GM21529 (cell line): ENCODE measurements around the gene SRXN1.
A peak's percentile ranks its signal among the peaks of the same experiment; 100 is the strongest.
"Not testable (repeated sequence)": the region's sequence is repeated elsewhere in the genome, so short reads cannot be mapped to it uniquely, and the experiment has no call there.

Source experiments
- ATAC-seq: cut with Tn5 transposase; IDR thresholded peaks from one replicate; pipeline ENCODE4 v1.9.1; 2021; ENCODE audit not compliant: unreplicated experiment

SRXN1 gene

GRCh38 chr20:653110-653589, at the start of gene SRXN1:
Gene SRXN1, minus strand, starts transcription at chr20:653200. Its CDS starts 15 bp downstream, at chr20:653185.
- peak; percentile 84 for ATAC-seq

- no peak for ATAC-seq
These were observed 48.6 kb upstream of the SRXN1 start for GRCh38 chr20:701401-702129.

DNA sequence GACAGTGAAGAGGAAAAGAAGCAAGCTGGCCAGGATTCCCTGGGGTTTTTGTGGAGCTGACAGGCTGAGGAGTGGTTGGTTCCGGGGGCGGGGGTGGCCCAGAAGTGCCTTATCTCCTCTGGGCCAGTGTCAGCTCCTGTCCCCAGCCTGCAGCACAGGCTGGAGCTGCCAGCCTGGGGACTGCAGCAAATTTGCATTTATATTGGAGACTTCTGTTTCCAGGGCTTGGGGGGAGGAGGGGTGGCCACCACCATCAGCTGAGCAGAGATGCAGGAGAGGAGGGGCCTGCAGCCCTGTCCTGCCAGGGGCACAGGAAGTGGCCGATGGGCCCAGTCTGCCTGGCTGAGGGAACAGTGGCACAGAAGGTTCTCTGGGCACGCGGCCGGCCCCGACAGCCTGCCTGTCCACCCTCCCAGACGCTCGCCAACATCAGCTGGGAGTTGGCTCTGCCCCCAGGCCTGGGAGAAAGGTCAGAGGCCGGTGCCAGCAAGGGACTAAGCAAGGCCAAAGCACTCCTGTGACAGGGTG, 46.9 kb upstream of the SRXN1 start:
- no peak for ATAC-seq

DNA sequence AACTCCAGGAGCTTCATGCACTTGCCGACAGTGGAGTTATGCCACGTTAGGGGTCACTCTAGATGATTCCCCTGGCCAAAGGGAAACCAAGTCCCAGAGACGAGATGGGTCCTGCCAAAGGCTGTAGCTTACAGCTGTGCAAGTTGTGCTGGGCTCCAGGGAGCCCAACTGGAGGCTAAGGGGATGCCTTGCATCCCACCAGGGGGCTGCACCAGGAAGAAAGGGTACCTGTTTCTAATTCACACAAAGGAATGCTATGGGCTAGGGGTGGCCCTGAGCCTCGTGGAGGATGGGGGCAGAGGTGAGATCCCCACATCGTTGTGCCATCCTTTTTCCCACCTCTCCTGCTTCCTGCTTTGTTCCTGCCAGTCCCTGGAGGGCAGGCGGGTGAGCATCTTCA, 46.3 kb upstream of the SRXN1 start:
- no peak for ATAC-seq

DNA sequence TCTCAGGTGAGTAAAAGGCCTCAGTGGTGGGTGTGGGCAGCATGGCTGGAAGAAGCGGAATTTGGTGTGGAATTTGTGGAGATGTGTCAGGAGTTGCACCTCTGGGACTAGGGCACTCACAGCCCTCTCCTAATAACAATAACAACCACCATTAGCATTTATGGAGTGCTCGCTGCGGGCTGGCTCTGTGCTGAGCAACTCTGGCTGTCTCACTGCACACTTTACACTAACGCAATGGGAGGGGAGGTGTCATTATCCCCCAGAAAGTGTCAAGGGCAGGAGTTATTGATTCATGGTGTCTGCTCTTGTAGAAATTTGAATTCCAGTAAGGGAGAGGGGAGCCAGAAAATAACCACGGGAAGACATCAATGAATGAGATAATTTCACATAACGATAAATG, 45.3 kb upstream of the SRXN1 start:
- no peak for ATAC-seq

DNA sequence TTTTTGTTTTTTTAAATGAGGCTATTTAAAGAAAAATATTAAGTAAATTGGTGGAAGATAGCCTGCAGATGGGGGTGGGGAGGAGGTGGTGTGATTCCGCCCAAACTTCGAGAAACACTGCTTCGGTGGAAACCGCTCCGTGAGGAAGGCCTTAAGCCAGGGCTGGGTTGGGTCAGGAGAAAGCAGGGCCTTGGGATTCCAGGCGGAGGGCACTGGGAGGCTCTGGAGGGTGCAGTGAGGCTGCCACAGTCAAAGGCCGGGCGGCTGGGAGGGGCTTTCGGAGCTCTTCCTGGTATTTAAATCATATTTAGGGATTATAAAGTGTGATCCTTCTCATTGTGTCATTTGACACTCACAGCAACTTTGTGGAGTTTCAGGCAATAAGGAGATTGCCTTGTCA, 44.8 kb upstream of the SRXN1 start:
- ATAC-seq = no peak

DNA sequence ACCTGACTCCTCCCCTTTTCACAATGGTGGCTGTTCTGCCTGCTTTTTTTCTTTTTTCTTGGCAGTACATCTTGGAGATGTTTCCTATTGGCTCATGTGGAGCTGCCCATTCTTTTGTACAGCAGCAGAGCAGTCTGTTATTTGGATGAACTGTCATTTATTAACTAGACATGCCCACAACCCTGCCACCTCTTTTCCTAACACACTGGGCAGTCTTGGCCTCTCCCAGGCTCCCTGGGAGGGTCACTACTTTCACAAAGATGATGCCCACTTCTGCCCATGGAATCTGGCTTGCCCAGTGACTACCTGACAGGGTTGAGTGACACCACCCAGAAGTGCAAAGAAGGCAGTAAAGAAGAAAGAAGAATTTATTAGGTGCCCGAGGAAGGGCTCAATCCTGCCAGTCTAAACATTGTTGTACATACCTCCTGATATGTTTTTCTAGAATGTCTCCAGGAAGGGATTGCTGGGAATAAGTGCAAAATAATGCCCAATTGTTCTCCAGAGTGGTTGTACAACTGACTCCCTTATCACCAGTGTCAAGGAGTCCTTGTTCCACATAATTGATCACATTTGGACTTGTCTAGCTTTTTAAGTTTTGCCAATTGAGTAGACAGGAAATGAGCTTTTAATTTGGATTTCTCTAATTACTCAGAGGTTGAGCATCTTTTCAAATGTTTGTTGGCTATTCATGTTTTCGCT, 42.3 kb upstream of the SRXN1 start:
- no peak for ATAC-seq

DNA sequence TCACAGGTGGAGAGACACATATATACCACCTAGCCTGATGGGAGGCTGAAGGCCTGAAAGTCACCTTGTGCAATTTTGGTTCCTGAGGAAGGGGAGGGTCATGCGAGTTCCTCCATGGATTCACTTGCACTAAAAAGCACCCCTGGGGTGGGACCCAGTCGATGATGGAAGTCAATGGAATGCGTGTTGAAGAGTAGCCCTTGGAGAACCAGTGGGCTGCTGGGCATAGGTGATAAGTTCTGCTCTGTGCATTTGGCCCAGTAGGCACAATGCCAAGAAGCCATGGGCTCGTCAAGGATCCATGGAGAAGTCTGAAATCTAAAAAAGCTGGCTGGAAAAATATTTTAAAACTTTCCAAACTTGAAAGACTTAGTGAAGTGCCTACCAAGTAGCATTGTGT, 41.5 kb upstream of the SRXN1 start:
- ATAC-seq = no peak

DNA sequence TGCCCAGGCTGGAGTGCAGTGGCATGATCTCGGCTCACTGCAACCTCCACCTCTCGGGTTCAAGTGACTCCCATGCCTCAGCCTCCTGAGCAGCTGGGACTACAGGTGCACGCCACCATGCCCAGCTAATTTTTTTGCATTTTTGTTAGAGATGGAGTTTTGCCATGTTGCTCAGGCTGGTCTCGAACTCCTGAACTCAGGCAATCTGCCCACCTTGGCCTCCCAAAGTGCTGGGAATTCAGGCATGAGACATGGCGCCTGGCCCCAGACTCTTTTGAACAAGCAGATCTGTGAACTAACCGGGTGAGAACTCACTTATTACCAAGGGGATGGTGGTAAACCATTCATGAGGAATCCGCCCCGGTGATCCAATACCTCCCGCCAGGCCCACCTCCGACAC, 40.8 kb upstream of the SRXN1 start:
- not testable (repeated sequence) for ATAC-seq

DNA sequence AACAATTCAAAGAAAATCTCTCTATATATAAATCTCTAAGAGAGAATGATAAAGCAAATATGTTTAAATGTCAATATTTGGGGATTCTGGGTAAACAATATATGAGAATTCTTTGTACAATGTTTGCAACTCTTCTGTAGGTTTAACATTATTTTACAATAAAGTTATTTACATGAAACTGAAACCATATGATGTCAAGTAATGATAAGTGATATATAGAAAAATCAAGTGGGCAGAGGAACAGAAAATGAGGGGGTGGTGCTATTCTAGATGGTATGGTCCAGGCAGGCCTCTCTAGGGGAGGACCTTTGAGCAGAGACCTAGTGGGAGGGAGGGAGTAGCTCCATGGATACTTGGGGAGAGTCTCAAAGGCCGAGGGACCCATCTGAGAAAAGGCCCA, 39.0 kb upstream of the SRXN1 start:
- no peak for ATAC-seq

GRCh38 chr20:689947-690346, 36.9 kb upstream of the SRXN1 start:
- ATAC-seq = no peak

DNA sequence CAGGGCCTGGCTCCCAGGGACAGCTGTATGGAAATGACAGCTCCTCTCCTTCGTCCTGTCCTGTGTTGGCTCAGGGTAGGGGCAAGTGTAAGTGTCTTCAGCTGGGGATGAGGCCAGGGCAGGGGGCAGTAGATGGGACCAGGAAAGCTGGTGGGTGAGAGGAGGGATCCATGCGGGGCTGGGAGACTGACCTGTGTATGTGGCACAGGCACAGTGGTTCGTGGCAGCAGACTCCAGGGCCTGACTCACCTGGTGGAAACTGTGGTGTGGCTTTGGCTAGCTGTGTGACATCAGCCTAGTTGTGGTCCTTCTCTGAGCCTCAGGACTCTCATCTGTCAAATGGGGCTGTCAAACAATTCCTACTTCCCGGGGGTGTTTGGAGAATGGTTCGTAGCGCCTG, 36.3 kb upstream of the SRXN1 start:
- ATAC-seq = no peak

DNA sequence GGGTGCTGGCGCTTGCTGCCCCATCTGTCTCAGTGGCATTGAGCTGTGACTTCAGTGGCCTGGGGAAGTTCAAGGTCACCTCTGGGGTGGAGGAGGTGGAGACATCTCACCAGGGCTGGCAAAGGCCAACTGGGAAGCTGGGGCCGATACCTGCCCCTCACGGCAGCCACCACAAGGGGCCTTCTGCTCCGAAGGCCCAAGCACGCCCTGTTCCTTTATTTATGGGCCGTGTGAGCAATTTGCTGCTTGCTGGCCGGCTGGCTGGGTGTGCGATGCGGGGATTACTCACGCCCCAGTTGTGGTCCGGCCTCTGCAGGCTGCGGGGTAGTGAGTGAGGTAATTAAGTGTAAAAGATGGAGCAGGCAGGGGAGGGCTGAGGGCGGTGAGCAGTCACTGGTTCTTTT, 35.8 kb upstream of the SRXN1 start:
- ATAC-seq = no peak

DNA sequence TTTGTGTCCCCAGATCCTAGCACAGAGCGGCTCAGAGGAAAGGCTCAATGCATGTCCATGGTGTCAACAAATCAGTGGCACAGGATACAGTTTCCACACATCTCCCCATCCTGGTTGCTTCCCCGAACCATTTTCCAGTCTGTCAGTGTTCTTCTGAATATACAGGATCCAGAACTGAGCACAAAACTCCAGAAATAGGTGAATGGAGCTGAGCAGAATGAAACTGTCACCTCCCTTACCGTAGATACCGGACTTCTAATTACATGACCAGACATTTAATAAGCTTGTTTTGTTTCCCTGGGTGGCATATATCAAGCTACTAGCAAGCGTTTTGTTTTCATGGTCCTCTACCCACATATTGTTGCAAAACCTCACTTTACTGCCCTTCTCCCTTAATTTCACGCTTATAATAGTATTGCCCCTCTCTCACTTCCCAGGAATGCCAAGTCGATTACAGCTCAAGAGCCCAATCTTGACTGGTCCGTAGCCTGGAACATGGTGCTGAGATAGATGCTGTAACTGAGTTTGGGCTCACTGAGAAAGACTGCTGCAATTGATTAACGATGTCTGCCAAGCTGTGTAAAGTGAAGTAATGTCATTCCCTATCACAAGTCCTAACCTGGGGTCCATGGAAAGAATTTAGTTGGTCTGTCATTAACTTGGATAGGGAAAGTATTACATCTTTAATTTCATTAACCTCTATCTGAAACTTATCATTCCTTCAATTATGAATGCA, 34.6 kb upstream of the SRXN1 start:
- no peak for ATAC-seq

- ATAC-seq = no peak
These were observed 31.8 kb upstream of the SRXN1 start for GRCh38 chr20:684676-685319.

DNA sequence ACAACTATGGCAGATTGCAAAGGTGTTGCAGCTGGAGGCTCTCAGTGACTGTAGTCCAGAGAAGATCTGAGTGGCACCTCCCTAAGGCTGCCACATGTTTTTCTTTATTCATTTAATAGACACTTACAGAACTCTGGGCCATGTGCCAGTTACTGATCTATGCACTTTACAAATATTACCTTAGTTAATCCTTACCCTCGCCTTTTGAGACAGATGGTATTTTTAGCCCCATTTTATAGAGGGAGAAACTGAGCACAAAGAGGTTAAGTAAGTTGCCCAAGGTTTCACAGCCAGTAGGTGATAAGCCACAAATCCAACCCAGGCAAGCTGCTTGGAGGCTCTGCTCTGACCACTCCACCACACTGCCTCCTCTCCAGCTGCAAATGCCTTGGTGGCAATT, 29.1 kb upstream of the SRXN1 start:
- no peak for ATAC-seq

DNA sequence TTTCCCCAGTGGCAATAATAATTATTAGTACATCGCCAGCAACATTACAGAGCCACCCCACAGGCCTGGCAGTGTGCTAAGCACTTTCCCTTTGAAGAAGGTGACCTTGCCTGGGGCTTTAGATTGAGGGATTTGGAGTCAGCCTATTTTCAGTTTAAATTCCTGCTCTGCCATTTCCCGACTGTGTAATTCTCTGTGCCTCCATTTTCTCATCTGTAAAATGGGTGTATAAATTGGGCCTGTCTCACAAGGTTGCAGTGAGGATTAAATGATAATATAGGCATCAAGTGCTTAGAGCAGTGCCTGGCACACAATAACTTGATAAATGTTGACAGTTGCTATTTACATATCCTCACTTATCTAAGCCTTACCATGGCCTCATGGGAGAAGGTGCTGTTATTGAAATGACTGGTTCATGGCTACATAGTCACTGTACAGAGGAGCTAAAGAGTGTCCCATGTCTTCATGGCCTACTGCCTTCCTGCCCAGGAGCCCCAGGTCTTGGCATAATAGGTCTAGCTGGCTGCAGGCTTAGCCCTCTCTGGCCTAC, 27.7 kb upstream of the SRXN1 start:
- no peak for ATAC-seq

GRCh38 chr20:677957-678356, 25.0 kb upstream of the SRXN1 start:
- ATAC-seq = no peak

- no peak for ATAC-seq
These were observed 24.0 kb upstream of the SRXN1 start for GRCh38 chr20:676967-677366.

DNA sequence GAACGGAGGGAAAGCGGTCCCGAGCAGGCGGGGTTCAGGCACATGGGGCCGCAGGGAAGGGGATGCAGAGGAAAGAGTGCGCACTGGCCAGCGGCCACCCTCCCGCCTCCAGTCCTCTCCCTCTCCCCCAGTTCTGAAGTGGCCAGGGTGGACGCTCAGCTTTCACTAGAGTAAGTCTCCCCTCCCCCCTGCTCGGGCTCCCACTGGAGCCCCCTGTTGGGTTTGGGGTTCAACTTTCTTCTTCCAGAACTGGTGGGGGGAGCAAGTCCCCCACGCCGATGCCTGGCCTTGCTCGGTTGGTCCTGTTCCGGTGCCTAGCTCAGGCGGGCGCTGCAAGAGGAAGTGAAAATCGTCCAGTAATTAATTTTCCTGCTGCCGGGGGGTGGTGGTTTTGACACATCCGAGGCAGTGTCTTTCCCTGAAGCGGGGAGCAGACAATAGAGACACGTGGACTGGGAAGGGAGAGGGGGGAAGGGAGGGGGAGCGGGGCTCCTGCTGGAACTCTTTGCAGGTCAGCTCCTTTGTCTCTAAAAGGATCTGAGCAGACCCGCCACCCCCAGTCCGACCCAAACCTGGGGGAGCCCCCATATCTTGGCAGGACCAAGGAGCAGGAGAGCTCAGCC, 23.4 kb upstream of the SRXN1 start:
- no peak for ATAC-seq
